Measurements from ENCODE around the gene RAB11A. TPM values are rescaled to one million over a fixed set of nuclear protein-coding genes. Genes with fewer than 3 reads are reported as not detected.
"Not testable (repeated sequence)": the region's sequence is repeated elsewhere in the genome, so short reads cannot be mapped to it uniquely, and the experiment has no call there.

The RAB11A gene
- total RNA-seq, 1 donor from 2014 or later: 160 TPM

DNA sequence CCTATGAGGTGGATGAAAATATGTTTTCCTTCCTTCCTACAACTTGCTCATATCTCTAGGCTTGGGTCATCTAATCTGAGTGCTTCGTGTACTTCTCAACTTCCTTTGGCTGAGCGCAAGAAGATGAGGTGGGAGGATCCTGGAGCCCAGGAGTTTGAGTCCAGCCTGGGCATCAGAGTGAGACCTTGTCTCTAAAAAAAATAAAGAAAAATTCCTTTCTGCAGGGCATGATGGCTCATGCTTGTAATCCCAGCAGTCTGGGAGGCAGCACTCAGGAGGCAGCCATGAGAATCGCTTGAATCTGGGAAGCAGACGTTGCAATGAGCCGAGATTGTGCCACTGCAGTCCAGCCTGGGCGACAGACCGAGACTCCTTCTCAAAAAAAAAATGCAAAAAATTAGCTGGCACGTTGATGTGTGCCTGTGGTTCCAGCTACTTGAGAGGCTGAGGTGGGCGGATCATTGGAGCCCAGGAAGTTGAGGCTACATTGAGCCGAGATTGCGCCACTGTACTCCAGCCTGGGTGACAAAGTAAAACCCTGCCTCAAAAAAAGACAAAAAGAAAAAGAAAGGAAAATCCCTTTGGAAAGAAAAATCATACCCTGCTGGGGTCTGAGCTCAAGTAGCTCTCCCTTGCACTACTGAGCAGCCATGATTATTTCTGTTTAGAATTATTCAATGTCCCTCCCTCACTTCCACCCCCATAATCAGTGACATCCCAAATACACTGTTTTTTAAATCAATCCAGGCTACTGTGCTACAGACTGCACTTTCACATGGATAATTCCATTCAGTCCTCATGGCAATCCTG lies 28.0 kb upstream of the RAB11A start:
- peak in 1 of 2 donors; percentile 79 for DNase-seq (ENCODE audit: low read depth in 2 of 2)

- no peak for DNase-seq (ENCODE audit: low read depth in 2 of 2)
These were observed 23.3 kb upstream of the RAB11A start for GRCh38 chr15:65845826-65846519.

DNA sequence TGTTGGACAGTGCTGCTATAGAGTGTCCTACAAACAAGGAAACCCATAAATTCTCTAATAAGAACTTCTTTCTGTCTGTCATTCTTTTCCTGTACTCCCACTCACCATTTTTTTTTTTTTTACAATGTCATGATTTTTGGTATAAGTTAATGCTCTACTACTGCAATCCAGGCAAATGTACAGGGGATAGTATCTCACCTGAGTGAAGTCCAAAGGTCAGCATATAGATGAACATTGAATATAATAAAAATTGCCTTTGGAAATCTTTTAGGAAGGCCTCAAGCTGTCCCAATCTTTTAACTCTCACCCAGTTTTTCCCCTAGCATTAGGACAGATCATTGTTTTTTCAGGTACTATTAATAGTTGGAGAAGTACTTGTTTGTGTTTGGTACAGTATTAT lies 21.3 kb upstream of the RAB11A start:
- no peak for DNase-seq (ENCODE audit: low read depth in 2 of 2)

GRCh38 chr15:65851981-65852380 lies 17.3 kb upstream of the RAB11A start:
- no peak for DNase-seq (ENCODE audit: low read depth in 2 of 2)

DNA sequence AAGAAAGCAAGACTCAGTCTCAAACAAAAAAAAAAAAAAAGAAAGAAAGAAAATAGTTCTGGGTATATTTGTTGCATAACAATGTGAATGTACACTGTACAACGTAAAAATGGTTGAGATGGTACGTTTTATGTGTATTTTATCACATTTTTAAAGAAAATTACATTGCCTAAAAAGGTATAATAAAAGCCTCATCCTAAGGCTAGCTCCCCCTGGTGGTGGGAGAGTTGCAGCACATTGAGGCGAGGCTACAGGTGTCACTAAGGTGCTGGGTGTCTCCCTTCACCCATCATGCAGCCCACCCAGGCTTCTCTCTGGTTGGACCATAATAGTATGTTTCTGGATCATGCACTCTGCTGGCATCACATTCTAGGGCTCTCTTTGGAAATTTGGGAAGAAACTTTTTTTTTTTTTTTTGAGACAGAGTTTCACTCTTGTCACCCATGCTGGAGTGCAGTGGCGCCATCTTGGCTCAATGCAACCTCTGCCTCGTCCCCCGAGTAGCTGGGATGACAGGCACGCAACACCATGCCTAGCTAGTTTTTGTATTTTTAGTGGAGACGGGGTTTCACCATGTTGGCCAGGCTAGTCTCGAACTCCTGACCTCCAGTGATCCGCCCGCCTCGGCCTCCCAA lies 12.4 kb upstream of the RAB11A start:
- peak; percentile 61 to 74 for DNase-seq (ENCODE audit: low read depth in 2 of 2)

DNA sequence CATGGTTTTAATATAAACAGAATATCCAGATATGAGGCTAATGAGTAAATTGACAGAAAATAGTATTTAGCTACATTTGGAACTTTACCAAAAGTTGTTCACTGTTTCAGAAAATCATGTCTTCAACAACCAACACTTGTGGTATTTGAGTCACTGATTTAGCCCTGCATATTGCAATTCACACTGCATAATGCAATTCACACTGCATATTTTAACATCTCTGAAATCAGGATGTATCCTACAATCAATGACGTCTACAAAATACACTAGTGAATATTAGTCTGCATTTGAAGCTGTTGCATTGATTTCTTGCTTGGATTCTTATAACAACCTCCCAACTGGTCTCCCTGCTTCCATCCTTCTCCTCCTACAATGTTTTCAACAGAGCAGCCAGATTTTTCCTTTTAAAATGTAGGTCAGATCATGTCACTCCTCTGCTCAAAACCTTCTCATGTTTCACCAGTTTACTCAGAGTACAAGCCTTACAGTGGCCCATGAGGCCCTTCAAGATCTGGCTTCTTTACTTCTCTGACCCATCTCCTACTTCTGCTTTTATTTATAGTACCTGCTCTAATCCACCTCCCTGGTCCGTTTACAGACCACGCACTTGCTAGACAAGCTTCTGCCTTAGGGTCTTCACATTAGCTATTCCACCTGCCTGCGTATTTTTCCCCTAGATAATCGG lies 11.4 kb upstream of the RAB11A start:
- DNase-seq (ENCODE audit: low read depth in 2 of 2): no peak

GRCh38 chr15:65862682-65863081 lies 6.6 kb upstream of the RAB11A start:
- peak; percentile 70 to 74 for DNase-seq (ENCODE audit: low read depth in 2 of 2)

DNA sequence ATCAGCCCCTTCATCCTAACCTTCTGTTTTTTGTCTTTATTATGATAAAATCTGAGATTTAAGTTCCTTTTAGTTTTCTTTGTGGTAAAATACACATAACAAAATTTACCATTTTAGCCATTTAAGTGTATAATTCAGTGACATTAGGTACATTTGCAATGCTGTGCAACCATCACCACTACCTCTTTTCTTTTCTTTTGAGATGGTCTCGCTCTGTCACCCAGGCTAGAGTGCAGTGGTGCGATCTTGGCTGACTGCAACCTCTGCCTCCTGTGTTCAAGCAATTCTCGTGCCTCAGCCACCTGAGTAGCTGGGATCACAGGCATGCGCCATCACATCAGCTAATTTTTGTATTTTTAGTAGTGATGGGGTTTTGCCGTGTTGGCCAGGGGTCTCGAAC lies 6.2 kb upstream of the RAB11A start:
- DNase-seq (ENCODE audit: low read depth in 2 of 2): no peak

- DNase-seq (ENCODE audit: low read depth in 2 of 2): no peak
These were observed 2.0 kb upstream of the RAB11A start for GRCh38 chr15:65867244-65867643.

GRCh38 chr15:65867933-65868332 lies 1.4 kb upstream of the RAB11A start:
- DNase-seq (ENCODE audit: low read depth in 2 of 2): not testable (repeated sequence)

- no peak for DNase-seq (ENCODE audit: low read depth in 2 of 2)
These were observed 655 bp upstream of the RAB11A start for GRCh38 chr15:65868546-65869125.

GRCh38 chr15:65869954-65870871 lies 922 bp downstream of the RAB11A start:
- peak; percentile 80 to 97 for DNase-seq (ENCODE audit: low read depth in 2 of 2)

- peak in 1 of 2 donors; percentile 64 for DNase-seq (ENCODE audit: low read depth in 2 of 2)
These were observed 1.7 kb downstream of the RAB11A start for GRCh38 chr15:65870889-65871533.

- peak in 1 of 2 donors; percentile 14 for DNase-seq (ENCODE audit: low read depth in 2 of 2)
These were observed 2.6 kb downstream of the RAB11A start for GRCh38 chr15:65871886-65872285.

- DNase-seq (ENCODE audit: low read depth in 2 of 2): peak; percentile 48 to 55
These were observed 3.3 kb downstream of the RAB11A start for GRCh38 chr15:65872596-65872995.

GRCh38 chr15:65873256-65873655 lies 4.0 kb downstream of the RAB11A start:
- no peak for DNase-seq (ENCODE audit: low read depth in 2 of 2)

DNA sequence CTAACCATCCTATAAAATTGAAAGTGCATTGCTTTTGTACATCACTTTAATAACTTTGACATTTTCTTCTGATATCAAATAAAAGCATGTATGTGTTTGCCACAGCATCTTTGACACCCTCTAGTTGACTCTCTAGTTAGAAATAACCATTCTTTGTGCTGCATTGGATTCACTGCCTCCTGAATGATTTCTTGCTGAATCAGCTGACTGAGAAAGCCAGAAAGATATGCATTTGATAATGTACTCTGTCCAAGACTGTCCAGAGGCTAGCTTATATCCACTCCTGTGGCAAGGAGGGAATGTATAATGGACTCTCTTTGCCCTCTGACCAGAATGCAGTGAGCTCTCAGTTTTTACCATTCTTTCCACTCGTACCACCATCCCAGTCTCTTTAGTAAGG lies 6.2 kb downstream of the RAB11A start:
- DNase-seq (ENCODE audit: low read depth in 2 of 2): no peak

- no peak for DNase-seq (ENCODE audit: low read depth in 2 of 2)
These were observed 8.5 kb downstream of the RAB11A start for GRCh38 chr15:65877749-65878148.

- peak; percentile 52 to 75 for DNase-seq (ENCODE audit: low read depth in 2 of 2)
These were observed 12.6 kb downstream of the RAB11A start for GRCh38 chr15:65881766-65882434.

Data from lung microvascular endothelial cell (primary cell).